ENCODE data around the gene HGS.
"Not testable (repeated sequence)": the region's sequence is repeated elsewhere in the genome, so short reads cannot be mapped to it uniquely, and the experiment has no call there.

Gene HGS

GRCh38 chr17:81672504-81672903 is 11.3 kb upstream of the HGS start:
- no peak overlapping the region for H3K27ac ChIP-seq (ENCODE audit: low read depth, low read length)
- H3K4me3 ChIP-seq (ENCODE audit: low read depth, low read length): no peak overlapping the region
- peaks cover 68% of the 10 kb centered on the region for H3K36me3 ChIP-seq (ENCODE audit: control insufficient read depth, insufficient read depth, low read length)
- H3K27me3 ChIP-seq (ENCODE audit: control insufficient read depth, insufficient read depth, low read length): no peaks in the 10 kb centered on the region
- H3K4me1 ChIP-seq (ENCODE audit: control insufficient read depth, insufficient read depth, low read length): no peaks in the 10 kb centered on the region
- no peaks in the 10 kb centered on the region for H3K9me3 ChIP-seq (ENCODE audit: control insufficient read depth, insufficient read depth, low read length)
- no peak overlapping the region for H3K9ac ChIP-seq (ENCODE audit: low read depth, low read length)

- no peak overlapping the region for H3K4me3 ChIP-seq (ENCODE audit: low read depth, low read length)
- H3K27me3 ChIP-seq (ENCODE audit: control insufficient read depth, insufficient read depth, low read length): no peaks in the 10 kb centered on the region
- no peaks in the 10 kb centered on the region for H3K4me1 ChIP-seq (ENCODE audit: control insufficient read depth, insufficient read depth, low read length)
- H3K9ac ChIP-seq (ENCODE audit: low read depth, low read length): no peak overlapping the region
- no peaks in the 10 kb centered on the region for H3K9me3 ChIP-seq (ENCODE audit: control insufficient read depth, insufficient read depth, low read length)
- H3K27ac ChIP-seq (ENCODE audit: low read depth, low read length): no peak overlapping the region
- peaks cover 65% of the 10 kb centered on the region for H3K36me3 ChIP-seq (ENCODE audit: control insufficient read depth, insufficient read depth, low read length)
These were observed 10.9 kb upstream of the HGS start for GRCh38 chr17:81672954-81673353.

GRCh38 chr17:81673561-81674258 is 10.1 kb upstream of the HGS start:
- no peak overlapping the region for H3K9ac ChIP-seq (ENCODE audit: low read depth, low read length)
- no peaks in the 10 kb centered on the region for H3K4me1 ChIP-seq (ENCODE audit: control insufficient read depth, insufficient read depth, low read length)
- no peaks in the 10 kb centered on the region for H3K27me3 ChIP-seq (ENCODE audit: control insufficient read depth, insufficient read depth, low read length)
- no peaks in the 10 kb centered on the region for H3K9me3 ChIP-seq (ENCODE audit: control insufficient read depth, insufficient read depth, low read length)
- peaks cover 57% of the 10 kb centered on the region for H3K36me3 ChIP-seq (ENCODE audit: control insufficient read depth, insufficient read depth, low read length)
- no peak overlapping the region for H3K4me3 ChIP-seq (ENCODE audit: low read depth, low read length)
- H3K27ac ChIP-seq (ENCODE audit: low read depth, low read length): no peak overlapping the region

GRCh38 chr17:81675515-81676221 is 8.1 kb upstream of the HGS start:
- not testable (repeated sequence) for H3K4me1 ChIP-seq (ENCODE audit: control insufficient read depth, insufficient read depth, low read length); H3K9ac ChIP-seq (ENCODE audit: low read depth, low read length); H3K27me3 ChIP-seq (ENCODE audit: control insufficient read depth, insufficient read depth, low read length); H3K4me3 ChIP-seq (ENCODE audit: low read depth, low read length); H3K9me3 ChIP-seq (ENCODE audit: control insufficient read depth, insufficient read depth, low read length); H3K27ac ChIP-seq (ENCODE audit: low read depth, low read length)
- peaks cover 38% of the 10 kb centered on the region for H3K36me3 ChIP-seq (ENCODE audit: control insufficient read depth, insufficient read depth, low read length)

GRCh38 chr17:81676906-81677305 is 6.9 kb upstream of the HGS start:
- H3K9me3 ChIP-seq (ENCODE audit: control insufficient read depth, insufficient read depth, low read length): no peaks in the 10 kb centered on the region
- H3K9ac ChIP-seq (ENCODE audit: low read depth, low read length): no peak overlapping the region
- H3K27ac ChIP-seq (ENCODE audit: low read depth, low read length): no peak overlapping the region
- no peaks in the 10 kb centered on the region for H3K27me3 ChIP-seq (ENCODE audit: control insufficient read depth, insufficient read depth, low read length)
- no peak overlapping the region for H3K4me3 ChIP-seq (ENCODE audit: low read depth, low read length)
- H3K4me1 ChIP-seq (ENCODE audit: control insufficient read depth, insufficient read depth, low read length): no peaks in the 10 kb centered on the region
- peaks cover 35% of the 10 kb centered on the region for H3K36me3 ChIP-seq (ENCODE audit: control insufficient read depth, insufficient read depth, low read length)

- Histone ChIP-seq H3K27ac (ENCODE audit: low read depth, low read length) (no peak overlapping the region), H3K4me1 (ENCODE audit: control insufficient read depth, insufficient read depth, low read length) (peaks cover 9% of the 10 kb centered on the region), H3K4me3 (ENCODE audit: low read depth, low read length) (no peak overlapping the region)
These were observed 3.7 kb upstream of the HGS start for GRCh38 chr17:81680150-81680549.

GRCh38 chr17:81681672-81682071 is 2.1 kb upstream of the HGS start:
- Histone ChIP-seq H3K9me3 (ENCODE audit: control insufficient read depth, insufficient read depth, low read length) (no peaks in the 10 kb centered on the region), H3K9ac (ENCODE audit: low read depth, low read length) (no peak overlapping the region), H3K4me1 (ENCODE audit: control insufficient read depth, insufficient read depth, low read length) (peaks cover 9% of the 10 kb centered on the region), H3K36me3 (ENCODE audit: control insufficient read depth, insufficient read depth, low read length) (peaks cover 24% of the 10 kb centered on the region), H3K27me3 (ENCODE audit: control insufficient read depth, insufficient read depth, low read length) (no peaks in the 10 kb centered on the region), H3K4me3 (ENCODE audit: low read depth, low read length) (no peak overlapping the region), H3K27ac (ENCODE audit: low read depth, low read length) (no peak overlapping the region)

More at GRCh38 chr17:81680150-81680549, 3.7 kb upstream of the HGS start:
- Histone ChIP-seq H3K36me3 (ENCODE audit: control insufficient read depth, insufficient read depth, low read length) (peaks cover 9% of the 10 kb centered on the region; the same call in 1 of the 2 replicates), H3K9me3 (ENCODE audit: control insufficient read depth, insufficient read depth, low read length) (no peaks in the 10 kb centered on the region), H3K27me3 (ENCODE audit: control insufficient read depth, insufficient read depth, low read length) (no peaks in the 10 kb centered on the region), H3K9ac (ENCODE audit: low read depth, low read length) (no peak overlapping the region)

GRCh38 chr17:81682565-81683207 is 1.1 kb upstream of the HGS start:
- H3K27ac ChIP-seq (ENCODE audit: low read depth, low read length): no peak overlapping the region
- peak overlapping the region; percentile 71 for H3K9ac ChIP-seq (ENCODE audit: low read depth, low read length)
- peaks cover 9% of the 10 kb centered on the region for H3K4me1 ChIP-seq (ENCODE audit: control insufficient read depth, insufficient read depth, low read length)
- H3K27me3 ChIP-seq (ENCODE audit: control insufficient read depth, insufficient read depth, low read length): no peaks in the 10 kb centered on the region
- H3K9me3 ChIP-seq (ENCODE audit: control insufficient read depth, insufficient read depth, low read length): no peaks in the 10 kb centered on the region
- H3K36me3 ChIP-seq (ENCODE audit: control insufficient read depth, insufficient read depth, low read length): peaks cover 34% of the 10 kb centered on the region
- H3K4me3 ChIP-seq (ENCODE audit: low read depth, low read length): peak overlapping the region; percentile 94

GRCh38 chr17:81683208-81683583 is 615 bp upstream of the HGS start:
- Histone ChIP-seq H3K4me3 (ENCODE audit: low read depth, low read length) (peak overlapping the region; percentile 94), H3K27me3 (ENCODE audit: control insufficient read depth, insufficient read depth, low read length) (no peaks in the 10 kb centered on the region), H3K9me3 (ENCODE audit: control insufficient read depth, insufficient read depth, low read length) (no peaks in the 10 kb centered on the region), H3K27ac (ENCODE audit: low read depth, low read length) (peak overlapping the region; percentile 81), H3K4me1 (ENCODE audit: control insufficient read depth, insufficient read depth, low read length) (peaks cover 9% of the 10 kb centered on the region), H3K36me3 (ENCODE audit: control insufficient read depth, insufficient read depth, low read length) (peaks cover 39% of the 10 kb centered on the region), H3K9ac (ENCODE audit: low read depth, low read length) (peak overlapping the region; percentile 71)

- H3K36me3 ChIP-seq (ENCODE audit: control insufficient read depth, insufficient read depth, low read length): peaks cover 52% of the 10 kb centered on the region
- H3K9me3 ChIP-seq (ENCODE audit: control insufficient read depth, insufficient read depth, low read length): no peaks in the 10 kb centered on the region
- peak overlapping the region; percentile 65 for H3K27ac ChIP-seq (ENCODE audit: low read depth, low read length)
These were observed 666 bp downstream of the HGS start for GRCh38 chr17:81684442-81684911.

GRCh38 chr17:81685108-81685507 is 1.3 kb downstream of the HGS start:
- peaks cover 58% of the 10 kb centered on the region for H3K36me3 ChIP-seq (ENCODE audit: control insufficient read depth, insufficient read depth, low read length)
- H3K4me3 ChIP-seq (ENCODE audit: low read depth, low read length): peak overlapping the region; percentile 81
- H3K27me3 ChIP-seq (ENCODE audit: control insufficient read depth, insufficient read depth, low read length): no peaks in the 10 kb centered on the region
- no peak overlapping the region for H3K9ac ChIP-seq (ENCODE audit: low read depth, low read length)
- H3K9me3 ChIP-seq (ENCODE audit: control insufficient read depth, insufficient read depth, low read length): no peaks in the 10 kb centered on the region
- peaks cover 9% of the 10 kb centered on the region for H3K4me1 ChIP-seq (ENCODE audit: control insufficient read depth, insufficient read depth, low read length)
- H3K27ac ChIP-seq (ENCODE audit: low read depth, low read length): no peak overlapping the region

More at GRCh38 chr17:81684442-81684911, 666 bp downstream of the HGS start:
- H3K4me1 ChIP-seq (ENCODE audit: control insufficient read depth, insufficient read depth, low read length): peaks cover 9% of the 10 kb centered on the region
- peak overlapping the region; percentile 81 for H3K4me3 ChIP-seq (ENCODE audit: low read depth, low read length)
- no peaks in the 10 kb centered on the region for H3K27me3 ChIP-seq (ENCODE audit: control insufficient read depth, insufficient read depth, low read length)
- H3K9ac ChIP-seq (ENCODE audit: low read depth, low read length): peak overlapping the region; percentile 48

Data from HUES48 (cell line).